ENCODE data around the gene NARF. TPM values are rescaled to one million over a fixed set of nuclear protein-coding genes. Genes with fewer than 3 reads are reported as not detected.

The NARF gene
- total and polyA plus RNA-seq, 2 donors from 2014 or later: 29.1 to 45.8 TPM

DNA sequence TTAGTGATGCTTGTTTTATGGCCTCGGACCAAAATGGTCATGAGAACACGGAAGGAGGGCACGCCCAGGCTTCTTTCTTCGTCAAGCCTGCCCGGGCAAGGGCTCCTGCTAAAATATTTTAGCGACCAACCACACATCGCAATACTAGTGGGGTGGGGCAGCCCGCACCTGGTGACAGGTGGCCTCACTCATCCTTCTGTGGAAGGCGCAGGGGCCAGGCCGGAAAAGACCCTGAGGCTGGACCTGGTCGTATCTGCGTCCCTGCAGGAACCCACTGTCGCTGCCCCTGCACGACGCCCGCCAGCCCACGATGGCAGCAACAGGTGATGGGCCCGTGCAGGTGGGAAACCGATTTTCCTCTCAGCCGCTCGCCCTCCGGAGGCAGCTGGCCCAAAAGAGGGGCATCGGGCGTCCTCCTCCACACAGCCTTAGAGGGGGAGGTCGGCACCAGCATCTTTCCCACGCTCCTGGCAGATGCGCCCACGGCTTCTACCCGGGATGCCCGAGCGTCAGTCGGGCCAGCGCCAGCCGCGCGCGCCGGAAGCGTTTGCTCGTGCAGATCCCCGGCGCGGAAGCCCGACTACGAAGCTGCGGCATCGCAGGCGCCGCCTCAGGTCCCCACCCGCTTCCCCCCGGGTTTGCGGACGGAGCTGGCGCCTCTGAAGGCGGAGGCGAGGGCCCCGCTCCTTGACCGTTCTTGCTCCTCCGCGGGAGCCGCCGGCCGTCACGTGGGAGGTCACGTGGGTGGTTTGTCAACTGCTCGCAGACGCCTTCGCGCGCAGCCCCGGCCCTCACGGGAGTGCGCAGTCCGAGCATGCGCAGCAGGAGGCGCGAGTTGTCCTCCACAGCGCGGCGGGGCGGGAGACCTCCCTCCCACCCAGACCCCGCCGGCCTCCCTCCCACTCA lies 38.2 kb downstream of the NARF start:
- intact Hi-C loops (cut with DNase I): no loop called here
- TF ChIP-seq, protein P1, sequence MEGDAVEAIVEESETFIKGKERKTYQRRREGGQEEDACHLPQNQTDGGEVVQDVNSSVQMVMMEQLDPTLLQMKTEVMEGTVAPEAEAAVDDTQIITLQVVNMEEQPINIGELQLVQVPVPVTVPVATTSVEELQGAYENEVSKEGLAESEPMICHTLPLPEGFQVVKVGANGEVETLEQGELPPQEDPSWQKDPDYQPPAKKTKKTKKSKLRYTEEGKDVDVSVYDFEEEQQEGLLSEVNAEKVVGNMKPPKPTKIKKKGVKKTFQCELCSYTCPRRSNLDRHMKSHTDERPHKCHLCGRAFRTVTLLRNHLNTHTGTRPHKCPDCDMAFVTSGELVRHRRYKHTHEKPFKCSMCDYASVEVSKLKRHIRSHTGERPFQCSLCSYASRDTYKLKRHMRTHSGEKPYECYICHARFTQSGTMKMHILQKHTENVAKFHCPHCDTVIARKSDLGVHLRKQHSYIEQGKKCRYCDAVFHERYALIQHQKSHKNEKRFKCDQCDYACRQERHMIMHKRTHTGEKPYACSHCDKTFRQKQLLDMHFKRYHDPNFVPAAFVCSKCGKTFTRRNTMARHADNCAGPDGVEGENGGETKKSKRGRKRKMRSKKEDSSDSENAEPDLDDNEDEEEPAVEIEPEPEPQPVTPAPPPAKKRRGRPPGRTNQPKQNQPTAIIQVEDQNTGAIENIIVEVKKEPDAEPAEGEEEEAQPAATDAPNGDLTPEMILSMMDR (IDR thresholded peaks at IDR 0.05; ENCODE audit: borderline replicate concordance, extremely low read depth, insufficient read depth): no peak
- FAIRE-seq: no peak

DNA sequence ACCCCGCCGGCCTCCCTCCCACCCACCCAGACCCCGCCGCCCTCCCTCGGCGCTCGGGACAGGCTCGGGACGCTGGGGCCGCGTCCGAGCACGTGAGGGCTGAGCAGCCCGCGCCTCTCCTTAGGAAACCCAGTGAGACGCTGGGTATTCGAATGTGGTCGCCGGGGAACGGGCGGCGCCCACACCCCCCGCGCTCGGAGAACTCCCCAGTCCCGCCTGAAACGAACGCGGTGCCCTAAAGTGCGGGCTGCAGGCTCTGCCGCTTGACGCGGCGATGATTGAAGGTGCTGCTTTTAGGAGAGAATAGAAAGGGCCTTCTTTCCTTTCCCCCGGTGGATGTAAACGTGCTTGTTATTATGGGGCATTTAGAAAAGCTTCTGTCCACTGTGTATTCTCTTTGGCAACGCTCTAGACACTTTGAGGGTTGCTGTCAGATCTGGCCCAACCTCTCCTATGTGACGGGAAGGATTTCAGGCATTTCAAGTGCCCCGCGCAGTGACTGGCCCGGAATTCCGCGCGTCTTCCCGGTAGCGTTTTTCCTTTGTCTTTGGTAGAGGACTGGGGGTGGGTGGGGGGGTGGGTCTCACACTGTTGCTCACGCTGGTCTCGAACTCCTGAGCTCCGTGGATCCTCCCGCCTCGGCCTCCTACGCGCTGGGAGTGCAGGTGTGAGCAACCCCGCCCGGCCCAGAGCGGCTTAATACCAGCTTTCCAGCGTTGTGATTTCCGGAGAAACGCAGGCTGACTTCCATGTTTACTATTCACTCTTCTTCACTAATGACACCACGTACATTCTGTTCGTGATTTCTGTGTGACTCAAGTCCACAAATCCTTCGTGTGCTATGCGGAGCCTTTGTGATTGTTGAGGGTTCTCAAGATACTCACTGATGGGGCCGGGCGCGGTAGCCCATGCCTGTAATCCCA lies 39.2 kb downstream of the NARF start:
- H3K36me3 ChIP-seq (ENCODE audit: control insufficient read depth in 2 of 3, insufficient read depth in 3 of 3, low read length in 3 of 3): no peaks in the 10 kb centered on the region
- intact Hi-C loops (cut with DNase I): no loop called here
- DNase-seq (peak in 4 of 5 donors; percentile 31 to 69 (median 62)), FAIRE-seq (no peak)
- no peaks in the 10 kb centered on the region for H3K9me3 ChIP-seq (ENCODE audit: control insufficient read depth in 2 of 3, insufficient read depth in 1 of 3, low read length in 3 of 3)
- no peak overlapping the region for H3K27ac ChIP-seq (ENCODE audit: low read depth in 2 of 2, low read length in 2 of 2)
- TF ChIP-seq, protein P1 (IDR thresholded peaks at IDR 0.05; ENCODE audit: borderline replicate concordance, extremely low read depth, insufficient read depth): no peak
- peak overlapping the region; percentile 52 to 61 (median 56) for H3K4me3 ChIP-seq (ENCODE audit: low read length in 3 of 3)
- H3K9ac ChIP-seq (ENCODE audit: low read length in 3 of 3): peak overlapping the region in 2 of 3 donors; percentile 24 to 29
- no peaks in the 10 kb centered on the region for H3K27me3 ChIP-seq (ENCODE audit: control insufficient read depth, insufficient read depth, low read length)
- H3K4me1 ChIP-seq (ENCODE audit: control insufficient read depth in 2 of 3, insufficient read depth in 2 of 3, low read depth in 1 of 3, low read length in 3 of 3): peaks cover 0 to 13% (median 0%) of the 10 kb centered on the region in 3 donors

More for the DNA sequence above, 38.2 kb downstream of the NARF start:
- DNase-seq: peak; percentile 95 to 99 (median 97)
- H3K36me3 ChIP-seq (ENCODE audit: control insufficient read depth in 2 of 3, insufficient read depth in 3 of 3, low read length in 3 of 3): no peaks in the 10 kb centered on the region
- H3K9me3 ChIP-seq (ENCODE audit: control insufficient read depth in 2 of 3, insufficient read depth in 1 of 3, low read length in 3 of 3): no peaks in the 10 kb centered on the region
- peaks cover 0 to 13% (median 0%) of the 10 kb centered on the region in 3 donors for H3K4me1 ChIP-seq (ENCODE audit: control insufficient read depth in 2 of 3, insufficient read depth in 2 of 3, low read depth in 1 of 3, low read length in 3 of 3)
- no peaks in the 10 kb centered on the region for H3K27me3 ChIP-seq (ENCODE audit: control insufficient read depth, insufficient read depth, low read length)
- peak overlapping the region; percentile 18 to 64 (median 20) for H3K4me3 ChIP-seq (ENCODE audit: low read length in 3 of 3)
- H3K9ac ChIP-seq (ENCODE audit: low read length in 3 of 3): peak overlapping the region in 2 of 3 donors; percentile 7 to 37
- peak overlapping the region in 1 of 2 donors; percentile 41 for H3K27ac ChIP-seq (ENCODE audit: low read depth in 2 of 2, low read length in 2 of 2)

DNA sequence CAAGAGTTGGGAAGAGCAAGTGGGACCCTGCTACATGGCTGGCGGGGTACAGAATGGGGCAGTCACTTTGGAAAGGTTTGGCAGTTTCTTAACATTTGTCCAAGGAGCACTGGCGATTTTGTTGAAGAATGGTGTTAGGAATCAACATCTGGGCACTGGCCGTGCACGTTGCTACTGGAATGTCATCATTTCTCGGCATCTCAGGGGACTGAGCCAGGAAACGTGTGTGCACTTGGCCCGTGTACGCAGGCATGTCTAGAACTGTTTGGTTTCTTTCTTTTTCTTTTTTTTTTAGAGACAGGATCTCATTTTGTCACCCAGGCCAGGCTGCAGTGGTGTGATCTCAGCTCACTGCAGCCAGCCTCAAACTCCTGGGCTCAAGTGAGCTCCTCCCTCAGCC lies 43.7 kb downstream of the NARF start:
- Histone ChIP-seq H3K27me3 (ENCODE audit: control insufficient read depth, insufficient read depth, low read length) (no peaks in the 10 kb centered on the region), H3K4me3 (ENCODE audit: low read length in 3 of 3) (no peak overlapping the region), H3K36me3 (ENCODE audit: control insufficient read depth in 2 of 3, insufficient read depth in 3 of 3, low read length in 3 of 3) (no peaks in the 10 kb centered on the region), H3K27ac (ENCODE audit: low read depth in 2 of 2, low read length in 2 of 2) (no peak overlapping the region), H3K9ac (ENCODE audit: low read length in 3 of 3) (no peak overlapping the region), H3K4me1 (ENCODE audit: control insufficient read depth in 2 of 3, insufficient read depth in 2 of 3, low read depth in 1 of 3, low read length in 3 of 3) (peaks cover 0 to 4% (median 0%) of the 10 kb centered on the region in 3 donors), H3K9me3 (ENCODE audit: control insufficient read depth in 2 of 3, insufficient read depth in 1 of 3, low read length in 3 of 3) (no peaks in the 10 kb centered on the region)
- intact Hi-C loops (cut with DNase I): no loop called here
- no peak for DNase-seq
- no peak for FAIRE-seq
- TF ChIP-seq, protein P1 (IDR thresholded peaks at IDR 0.05; ENCODE audit: borderline replicate concordance, extremely low read depth, insufficient read depth): no peak
